Adipocyte (in vitro differentiated cells): ENCODE results near the gene KMT2B.

Experiments used
- DNase-seq: peaks from one replicate; pipeline ENCODE4 v3.0.0-alpha.2; 2015; ENCODE audit warnings: low read depth
- H3K27me3 ChIP-seq: replicated peaks from 2 replicates; pipeline ENCODE4 v1.7.0; 2013; ENCODE audit warnings: mild to moderate bottlenecking, low read length, moderate library complexity; ENCODE audit not compliant: control insufficient read depth, insufficient read depth
- H3K36me3 ChIP-seq: 2 replicates; pipeline ENCODE4 v1.7.0; 2013; ENCODE audit warnings: low read length, mild to moderate bottlenecking, moderate library complexity; ENCODE audit not compliant: control insufficient read depth, insufficient read depth, severe bottlenecking
- H3K4me1 ChIP-seq: 2 replicates; pipeline ENCODE4 v1.7.0; 2013; ENCODE audit warnings: mild to moderate bottlenecking, low read length, moderate library complexity; ENCODE audit not compliant: control insufficient read depth, insufficient read depth
- H3K4me3 ChIP-seq: 2 replicates; pipeline ENCODE4 v1.7.0; 2013; ENCODE audit warnings: mild to moderate bottlenecking, low read length, moderate library complexity
- H3K9ac ChIP-seq: 2 replicates; pipeline ENCODE4 v1.7.0; 2013; ENCODE audit warnings: mild to moderate bottlenecking, low read length, moderate library complexity
- H3K9me3 ChIP-seq: 2 replicates; pipeline ENCODE4 v1.7.0; 2013; ENCODE audit warnings: mild to moderate bottlenecking, low read length, moderate library complexity; ENCODE audit not compliant: control insufficient read depth

Gene KMT2B

GRCh38 chr19:35730326-35730725, 12.5 kb downstream of the KMT2B start:
- no peak for DNase-seq
- H3K9ac ChIP-seq: no peak overlapping the region
- H3K4me1 ChIP-seq: peaks cover 8% of the 10 kb centered on the region
- peaks cover 85% of the 10 kb centered on the region for H3K36me3 ChIP-seq
- no peaks in the 10 kb centered on the region for H3K9me3 ChIP-seq
- H3K27me3 ChIP-seq: no peaks in the 10 kb centered on the region
- H3K4me3 ChIP-seq: no peak overlapping the region

- H3K9ac ChIP-seq: no peak overlapping the region
- peaks cover 81% of the 10 kb centered on the region for H3K36me3 ChIP-seq
- H3K4me3 ChIP-seq: no peak overlapping the region
- H3K27me3 ChIP-seq: no peaks in the 10 kb centered on the region
- H3K4me1 ChIP-seq: peaks cover 8% of the 10 kb centered on the region
- no peaks in the 10 kb centered on the region for H3K9me3 ChIP-seq
- DNase-seq: no peak
These were observed 13.6 kb downstream of the KMT2B start for GRCh38 chr19:35731353-35731752.

- H3K9me3 ChIP-seq: no peaks in the 10 kb centered on the region
- H3K27me3 ChIP-seq: no peaks in the 10 kb centered on the region
- DNase-seq: no peak
- no peak overlapping the region for H3K9ac ChIP-seq
- H3K4me3 ChIP-seq: no peak overlapping the region
- peaks cover 82% of the 10 kb centered on the region for H3K36me3 ChIP-seq
- peaks cover 8% of the 10 kb centered on the region for H3K4me1 ChIP-seq
These were observed 14.1 kb downstream of the KMT2B start for GRCh38 chr19:35731779-35732405.

GRCh38 chr19:35732540-35733179, 14.9 kb downstream of the KMT2B start:
- DNase-seq: no peak
- Histone ChIP-seq H3K4me3 (no peak overlapping the region), H3K36me3 (peaks cover 82% of the 10 kb centered on the region), H3K9me3 (no peaks in the 10 kb centered on the region), H3K9ac (no peak overlapping the region), H3K4me1 (peaks cover 8% of the 10 kb centered on the region), H3K27me3 (no peaks in the 10 kb centered on the region)

- no peak overlapping the region for H3K4me3 ChIP-seq
- H3K4me1 ChIP-seq: peaks cover 8% of the 10 kb centered on the region
- DNase-seq: no peak
- no peaks in the 10 kb centered on the region for H3K27me3 ChIP-seq
- H3K9me3 ChIP-seq: no peaks in the 10 kb centered on the region
- H3K9ac ChIP-seq: no peak overlapping the region
- peaks cover 82% of the 10 kb centered on the region for H3K36me3 ChIP-seq
These were observed 15.7 kb downstream of the KMT2B start for GRCh38 chr19:35733180-35734125.

- no peak overlapping the region for H3K9ac ChIP-seq
- DNase-seq: no peak
- peaks cover 79% of the 10 kb centered on the region for H3K36me3 ChIP-seq
- no peaks in the 10 kb centered on the region for H3K27me3 ChIP-seq
- H3K4me3 ChIP-seq: no peak overlapping the region
- peaks cover 14% of the 10 kb centered on the region for H3K4me1 ChIP-seq
- H3K9me3 ChIP-seq: no peaks in the 10 kb centered on the region
These were observed 16.5 kb downstream of the KMT2B start for GRCh38 chr19:35734273-35734672.

- Histone ChIP-seq H3K9me3 (no peaks in the 10 kb centered on the region), H3K4me1 (peaks cover 19% of the 10 kb centered on the region), H3K27me3 (no peaks in the 10 kb centered on the region), H3K9ac (no peak overlapping the region), H3K4me3 (no peak overlapping the region), H3K36me3 (peaks cover 73% of the 10 kb centered on the region)
- no peak for DNase-seq
These were observed 17.1 kb downstream of the KMT2B start for GRCh38 chr19:35734889-35735288.

- H3K4me1 ChIP-seq: peaks cover 29% of the 10 kb centered on the region
- no peak for DNase-seq
- no peak overlapping the region for H3K4me3 ChIP-seq
- H3K9ac ChIP-seq: no peak overlapping the region
- H3K36me3 ChIP-seq: peaks cover 50% of the 10 kb centered on the region
- no peaks in the 10 kb centered on the region for H3K9me3 ChIP-seq
- no peaks in the 10 kb centered on the region for H3K27me3 ChIP-seq
These were observed 19.4 kb downstream of the KMT2B start for GRCh38 chr19:35736913-35737886.

- no peak overlapping the region for H3K9ac ChIP-seq
- no peaks in the 10 kb centered on the region for H3K27me3 ChIP-seq
- peaks cover 29% of the 10 kb centered on the region for H3K4me1 ChIP-seq
- H3K36me3 ChIP-seq: peaks cover 52% of the 10 kb centered on the region
- DNase-seq: no peak
- no peak overlapping the region for H3K4me3 ChIP-seq
- H3K9me3 ChIP-seq: no peaks in the 10 kb centered on the region
These were observed 20.5 kb downstream of the KMT2B start for GRCh38 chr19:35738021-35738886.

GRCh38 chr19:35738887-35739229, 21.1 kb downstream of the KMT2B start:
- peaks cover 49% of the 10 kb centered on the region for H3K36me3 ChIP-seq
- H3K27me3 ChIP-seq: no peaks in the 10 kb centered on the region
- H3K4me1 ChIP-seq: peaks cover 24% of the 10 kb centered on the region
- no peak for DNase-seq
- no peak overlapping the region for H3K9ac ChIP-seq
- H3K4me3 ChIP-seq: no peak overlapping the region
- no peaks in the 10 kb centered on the region for H3K9me3 ChIP-seq
